H1 (cell line): Measurements from ENCODE around the gene LSM2. TPM values are rescaled to one million over a fixed set of nuclear protein-coding genes. Genes with fewer than 3 reads are reported as not detected.

Source experiments
- BACH1 ChIP-seq: IDR thresholded peaks from 2 replicates; pipeline ENCODE4 v1.6.1; 2012; ENCODE audit warnings: low read length, improper control_type of control experiment
- CBX8 ChIP-seq: fragments of 300-800, 300-1000 bp; sonication (generic); IDR thresholded peaks from 2 replicates; pipeline ENCODE4 v1.7.1; 2016; ENCODE audit warnings: low read depth, low read length, borderline replicate concordance
- CHD7 ChIP-seq: fragments of 300-600 bp; sonication (generic); IDR thresholded peaks from 2 replicates; pipeline ENCODE4 v1.7.1; 2012; ENCODE audit warnings: low read length, moderate library complexity, mild to moderate bottlenecking, inconsistent platforms; ENCODE audit not compliant: insufficient replicate concordance
- JUND ChIP-seq: IDR thresholded peaks from 2 replicates; pipeline ENCODE4 v1.6.1; 2011; ENCODE audit warnings: mild to moderate bottlenecking, improper control_type of control experiment, low read length
- PHF8 ChIP-seq: fragments of 200-600 bp; sonication (generic); conservative IDR thresholded peaks from 2 replicates; pipeline ENCODE4 v1.7.1; 2012; ENCODE audit warnings: low read depth, mild to moderate bottlenecking, inconsistent platforms, low read length, moderate library complexity
- SRF ChIP-seq: IDR thresholded peaks from 2 replicates; pipeline ENCODE4 v1.6.1; 2011; ENCODE audit warnings: mild to moderate bottlenecking, low read depth, low read length, moderate library complexity
- polyA plus RNA-seq, 7 experiments: library from polyadenylated mRNA; depleted of rRNA in 3 of 7; stranded (reverse) in 5 of 7; unstranded in 2 of 7; fragments of >200 nt in 5 of 7; fragments of 200-250 nt in 2 of 7; gene quantifications; 1 replicate in 5 of 7; 2 replicates in 1 of 7; 4 replicates in 1 of 7; pipeline versions ENCODE4 v1.2.1 to v1.2.3, GENCODE V29; 2011 to 2013; ENCODE audit warnings: missing spikeins in 2 of 7, mixed read lengths in 2 of 7
- total RNA-seq: library from RNA; stranded (reverse); fragmentation: NEBNext Ultra II Directional; extraction: Animal tissue kit (Norgen Biotek cat#: 25700); gene quantifications from 2 replicates; pipeline ENCODE4 v1.2.1, GENCODE V29; 2021

The LSM2 gene
- total and polyA plus RNA-seq, 2 of the 8 experiments (the other 6 are each of a cell fraction or from before 2014, with no cell fraction given) = 127 to 168 TPM

GRCh38 chr6:31780507-31781243 lies 26.1 kb downstream of the LSM2 start (continued):
- no peak for TF ChIP-seq CHD7
- TF ChIP-seq JUND = no peak
- TF ChIP-seq BACH1 = no peak
- TF ChIP-seq CBX8 = no peak
- TF ChIP-seq SRF = no peak
- no peak for TF ChIP-seq PHF8
